Lung microvascular endothelial cell (primary cell): ENCODE data around the gene WNT8B. TPM values are rescaled to one million over a fixed set of nuclear protein-coding genes. Genes with fewer than 3 reads are reported as not detected.

Source experiments
- DNase-seq, 2 donors: peaks; one replicate each; pipeline versions ENCODE4 v3.0.0 to v3.0.0-alpha.2; 2010; ENCODE audit warnings: low read depth in 2 of 2
- total RNA-seq: library from RNA; depleted of rRNA; stranded (reverse); fragments of >200 nt; gene quantifications from 2 replicates; pipeline ENCODE4 v1.2.1, GENCODE V29; 2014

WNT8B gene, protein sequence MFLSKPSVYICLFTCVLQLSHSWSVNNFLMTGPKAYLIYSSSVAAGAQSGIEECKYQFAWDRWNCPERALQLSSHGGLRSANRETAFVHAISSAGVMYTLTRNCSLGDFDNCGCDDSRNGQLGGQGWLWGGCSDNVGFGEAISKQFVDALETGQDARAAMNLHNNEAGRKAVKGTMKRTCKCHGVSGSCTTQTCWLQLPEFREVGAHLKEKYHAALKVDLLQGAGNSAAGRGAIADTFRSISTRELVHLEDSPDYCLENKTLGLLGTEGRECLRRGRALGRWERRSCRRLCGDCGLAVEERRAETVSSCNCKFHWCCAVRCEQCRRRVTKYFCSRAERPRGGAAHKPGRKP
- not detected in 2 replicates for total RNA-seq

DNA sequence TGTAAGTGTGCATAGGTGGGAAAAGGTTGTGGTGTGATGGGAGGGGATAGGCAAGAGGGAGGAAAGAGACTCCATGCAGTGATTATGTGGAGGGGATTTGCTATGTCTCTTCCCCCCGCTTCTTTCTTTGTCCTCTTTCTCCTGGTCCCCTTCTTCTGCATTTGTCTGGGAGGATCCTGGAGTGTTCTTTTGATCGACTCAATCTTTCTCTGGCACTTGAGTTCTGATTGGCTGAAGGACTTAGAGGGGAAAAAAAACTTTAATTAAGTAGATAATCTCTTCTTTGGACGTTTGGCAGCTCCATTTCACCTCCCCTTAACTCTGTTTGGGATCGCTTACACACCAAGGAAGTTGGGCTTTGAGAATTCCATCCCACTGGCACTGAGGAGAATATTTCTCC is at the start of gene WNT8B:
WNT8B (plus strand) TSS at position 301 of the 400 bp plus-strand sequence. CDS start 160 bp downstream, outside the sequence.
- DNase-seq, result no peak

DNA sequence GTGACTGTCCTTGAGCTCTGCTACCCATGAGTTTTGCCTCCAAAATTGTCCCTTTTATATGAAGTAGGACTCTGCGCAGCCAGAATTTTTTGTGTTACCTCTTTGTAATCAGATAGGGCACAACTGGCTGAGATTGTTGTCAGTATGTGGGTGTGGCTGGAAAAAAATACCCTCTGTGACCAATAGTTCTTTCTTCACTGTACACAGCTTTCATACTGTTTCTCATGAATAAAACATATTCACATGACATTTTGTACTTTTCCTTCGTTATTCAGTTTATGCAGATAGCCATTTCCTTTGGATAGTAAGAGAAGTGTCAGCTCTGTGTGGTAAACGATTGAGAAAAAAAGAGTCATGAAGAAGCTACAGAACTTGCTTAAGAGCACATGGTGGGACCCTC is 49.6 kb upstream of the WNT8B start:
- no peak for DNase-seq

DNA sequence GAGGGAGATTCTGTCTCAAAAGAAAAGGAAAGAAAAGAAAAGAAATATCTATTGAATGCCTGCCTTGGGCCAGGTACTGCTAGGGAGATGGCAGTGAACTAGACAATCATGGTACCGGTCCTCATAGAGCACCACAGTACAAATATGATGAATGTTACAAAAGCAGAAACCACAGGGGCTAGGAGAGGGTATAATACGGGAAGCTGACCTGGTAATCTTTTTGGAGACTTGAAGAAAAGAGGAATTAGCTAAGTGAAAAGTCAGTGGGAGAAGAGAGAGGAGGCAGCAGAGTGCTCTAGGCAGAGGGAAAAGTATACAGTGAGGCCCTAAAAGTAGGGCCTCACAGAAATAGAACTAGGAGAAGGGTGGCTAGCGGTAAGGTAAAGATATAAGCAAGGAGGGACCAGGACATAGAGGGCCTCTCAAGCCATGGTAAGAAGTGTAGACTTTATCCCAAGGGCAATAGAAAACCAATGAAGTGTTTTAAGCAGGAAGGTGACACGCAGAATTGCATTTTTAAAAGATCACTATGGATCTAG is 42.8 kb upstream of the WNT8B start:
- DNase-seq, result no peak

DNA sequence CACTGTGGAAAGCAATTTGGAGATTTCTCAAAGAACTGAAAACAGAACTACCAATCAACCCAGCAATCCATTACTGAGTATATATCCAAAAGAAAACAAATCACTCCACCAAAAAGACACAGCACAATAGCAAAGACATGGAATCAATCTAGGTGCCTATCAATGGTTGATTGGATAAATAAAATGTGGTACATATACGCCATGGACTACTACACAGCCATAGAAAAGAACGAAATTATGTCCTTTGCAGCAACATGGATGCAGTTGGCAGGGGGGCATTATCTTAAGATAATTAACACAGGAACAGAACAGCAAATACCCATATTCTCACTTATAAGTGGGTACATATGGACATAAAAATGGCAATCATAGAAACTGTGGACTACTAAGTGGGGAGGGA is 35.4 kb upstream of the WNT8B start:
- DNase-seq, result no peak

DNA sequence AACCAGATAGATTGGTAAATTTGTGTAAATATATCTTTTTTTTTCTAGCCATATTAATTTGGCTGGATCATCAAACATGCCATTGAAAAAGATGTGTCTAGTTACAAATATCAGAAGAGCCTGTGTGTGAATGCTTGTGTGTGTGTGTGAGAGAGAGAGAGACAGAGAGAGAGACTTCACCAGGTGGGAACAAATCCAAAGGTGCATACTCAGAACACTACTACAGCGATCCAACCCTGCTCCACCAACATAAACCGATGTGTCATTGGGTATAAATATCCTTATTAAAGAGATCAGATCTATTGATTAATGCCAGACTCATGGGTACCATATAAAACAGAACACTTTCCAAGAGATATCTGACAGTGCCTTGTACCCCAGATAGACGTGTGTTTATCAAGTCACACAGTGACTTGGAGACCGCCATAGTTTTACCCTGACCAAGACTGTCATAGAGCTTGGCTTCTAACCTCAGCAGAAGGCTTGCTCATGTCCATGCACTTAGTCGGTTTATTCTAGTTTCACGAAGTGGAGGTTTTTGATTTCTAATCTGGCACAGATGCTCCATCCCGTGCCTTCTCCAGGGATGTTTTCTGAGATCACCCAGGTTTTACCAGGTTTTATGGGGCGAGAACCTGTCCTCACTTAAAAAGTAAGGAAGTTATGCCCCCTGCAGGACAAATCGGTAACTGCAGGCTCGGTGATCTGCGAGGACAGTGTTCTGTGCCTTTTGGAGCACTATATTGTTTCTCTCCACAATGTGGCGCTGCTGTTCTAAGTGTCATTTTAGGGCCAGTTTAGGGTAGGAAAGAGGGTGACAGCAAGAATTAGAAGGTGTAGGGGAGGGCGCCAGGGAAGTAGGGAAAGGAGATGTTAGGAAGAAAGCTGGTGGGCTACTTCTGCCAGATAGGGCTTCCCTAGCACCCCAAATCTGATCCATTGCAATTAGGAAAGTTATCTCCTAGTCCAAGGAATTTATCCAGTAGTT is 29.3 kb upstream of the WNT8B start:
- DNase-seq, result peak; percentile 90 to 94

DNA sequence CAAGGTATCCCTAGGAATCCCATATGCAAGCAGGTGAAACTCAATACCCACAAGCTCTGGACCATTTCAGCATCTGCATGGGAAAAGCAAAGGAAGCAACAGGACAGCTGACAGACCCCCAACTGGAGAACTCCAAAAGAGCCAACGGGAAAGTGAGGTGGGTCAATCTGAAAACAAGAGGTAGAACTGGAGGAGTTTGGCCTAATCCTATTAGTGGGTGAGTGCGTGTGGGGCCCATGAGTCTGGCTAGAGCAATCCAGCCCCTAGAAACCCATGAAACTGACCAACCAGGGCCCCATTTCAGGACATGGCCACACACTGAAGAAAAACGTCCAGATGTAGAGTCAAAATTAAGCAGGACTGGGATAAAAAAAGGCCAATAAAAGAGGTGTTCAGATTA is 26.6 kb upstream of the WNT8B start:
- DNase-seq, result no peak

DNA sequence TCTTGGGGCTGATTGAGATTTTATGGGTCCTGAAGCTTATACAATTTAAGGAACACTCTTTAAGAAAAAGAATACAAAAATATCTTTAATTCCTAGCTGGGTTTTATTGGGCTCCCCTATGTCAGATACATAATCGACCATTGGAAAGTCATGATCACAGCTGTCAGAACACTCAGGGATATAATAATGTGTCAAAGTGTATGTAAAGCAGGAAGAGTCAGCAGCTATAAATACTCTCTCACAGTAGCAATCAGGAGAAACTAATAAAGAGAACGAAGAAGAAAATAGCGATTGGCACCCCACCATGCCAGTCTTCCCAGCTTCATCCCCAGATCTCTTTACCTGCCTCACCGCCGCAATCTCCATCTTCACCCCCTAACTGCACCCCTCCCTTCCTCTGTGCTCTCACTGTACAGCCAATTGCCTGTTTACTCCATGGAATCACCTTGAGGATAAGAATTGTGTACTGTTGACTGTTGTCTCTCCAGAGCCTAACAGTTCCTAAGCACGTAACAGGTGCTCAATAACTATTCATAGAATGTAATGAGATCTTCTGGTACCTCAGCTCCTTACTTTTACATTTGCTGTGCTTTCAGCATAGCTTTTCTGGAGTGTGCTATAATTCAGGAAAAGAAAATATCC is 24.0 kb upstream of the WNT8B start:
- no peak for DNase-seq

DNA sequence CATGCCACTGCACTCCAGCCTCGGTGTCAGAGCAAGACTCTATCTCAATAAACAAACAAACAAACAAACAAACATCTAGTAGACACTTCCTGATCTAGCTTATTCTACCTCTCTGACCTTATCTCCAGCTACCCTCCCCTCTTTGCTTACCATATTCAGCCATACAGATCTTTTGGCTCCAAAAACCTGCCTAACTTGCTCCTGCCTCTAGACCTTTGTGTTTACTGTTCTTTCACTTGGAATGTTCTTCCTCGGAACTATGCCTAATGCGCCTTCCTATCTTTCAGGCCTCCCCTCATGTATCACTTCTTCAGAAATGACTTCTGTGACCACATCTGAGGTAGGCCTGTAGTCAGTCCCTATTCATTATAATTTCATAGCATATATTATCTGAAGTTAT is 20.3 kb upstream of the WNT8B start:
- no peak for DNase-seq

DNA sequence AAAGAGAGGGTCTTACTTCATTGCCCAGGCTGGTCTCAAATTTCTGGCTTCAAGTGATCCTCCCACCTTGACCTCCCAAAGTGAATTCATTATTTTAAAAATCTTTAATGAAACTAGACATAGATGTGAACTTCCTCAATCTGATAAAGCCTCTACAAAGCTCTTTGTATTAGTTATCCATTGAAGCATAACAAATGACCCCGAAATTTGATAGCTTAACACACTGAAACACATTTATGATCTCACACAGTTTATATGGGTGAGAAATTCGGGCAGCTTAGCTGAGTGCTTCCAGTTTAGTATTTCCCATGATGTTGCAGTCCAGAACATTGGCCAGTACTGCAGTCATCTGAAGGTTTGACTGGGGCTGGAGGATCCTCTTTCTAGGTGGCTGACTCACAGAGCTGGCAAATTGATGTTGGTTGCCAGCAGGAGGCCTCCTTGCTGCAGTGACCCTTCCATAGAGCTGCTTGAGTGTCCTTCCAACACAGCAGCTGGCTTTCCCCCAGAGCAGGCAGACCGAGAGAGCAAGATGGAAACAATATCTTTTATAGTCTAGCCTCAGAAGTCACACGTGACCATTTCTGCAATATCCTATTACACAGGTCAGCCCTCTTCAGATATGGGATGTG is 16.6 kb upstream of the WNT8B start:
- DNase-seq, result no peak

DNA sequence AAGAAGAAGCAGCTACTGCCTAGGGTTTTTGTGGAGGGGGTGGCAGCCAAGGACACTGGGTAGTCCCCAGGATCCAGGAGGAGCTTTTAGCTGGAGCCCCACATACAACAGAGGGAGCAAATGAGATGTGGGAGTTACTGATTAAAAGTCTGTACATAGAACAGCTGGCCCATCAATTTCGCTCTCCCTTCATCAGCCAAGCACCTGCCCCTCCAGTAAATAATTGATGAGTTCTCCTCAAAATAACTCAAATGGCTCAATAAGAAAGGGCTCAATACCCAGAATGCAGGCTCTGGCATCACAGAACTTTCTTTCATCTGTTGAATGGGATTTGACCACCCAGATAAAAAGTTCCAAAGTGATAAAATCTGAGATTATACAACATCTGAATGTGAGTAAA is 15.1 kb upstream of the WNT8B start:
- DNase-seq, result no peak

DNA sequence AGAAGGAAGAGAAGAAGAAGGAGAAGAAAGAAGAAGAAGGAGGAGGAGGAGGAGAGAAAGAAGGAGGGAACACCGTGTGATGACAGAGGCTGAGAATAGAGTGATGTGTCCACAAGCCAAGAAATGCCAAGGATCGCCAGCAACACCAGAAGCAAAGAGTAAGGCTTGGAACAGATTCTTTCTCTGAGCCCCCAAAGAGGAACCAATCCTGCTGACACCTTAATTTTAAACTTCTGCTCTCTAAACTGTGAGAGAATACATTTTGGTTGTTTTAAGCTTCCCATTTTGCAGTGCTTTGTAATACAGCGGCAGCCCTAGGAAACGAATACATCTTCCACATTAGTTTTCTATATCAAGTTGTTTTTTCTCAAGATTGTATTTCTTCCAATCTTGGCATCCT is 13.9 kb upstream of the WNT8B start:
- DNase-seq, result no peak

DNA sequence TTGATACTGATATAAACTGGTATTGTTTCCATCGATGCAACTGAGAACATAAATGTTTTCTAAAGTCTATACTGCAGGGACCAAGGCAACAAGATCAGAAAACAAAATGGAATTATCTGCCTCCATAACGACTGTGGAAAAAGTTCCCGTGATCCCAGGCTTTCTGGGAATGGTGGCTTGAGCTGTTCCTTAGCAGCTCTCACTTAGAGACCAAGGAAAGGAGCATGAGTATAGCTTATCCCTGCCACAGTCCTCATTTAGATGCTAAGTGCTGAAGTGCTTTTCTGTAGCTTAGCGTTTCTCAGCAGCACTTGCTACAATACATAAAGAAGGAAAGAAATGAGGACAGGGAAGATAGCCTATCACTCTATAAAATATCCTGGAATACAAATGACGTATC is 5.5 kb downstream of the WNT8B start:
- DNase-seq, result no peak

DNA sequence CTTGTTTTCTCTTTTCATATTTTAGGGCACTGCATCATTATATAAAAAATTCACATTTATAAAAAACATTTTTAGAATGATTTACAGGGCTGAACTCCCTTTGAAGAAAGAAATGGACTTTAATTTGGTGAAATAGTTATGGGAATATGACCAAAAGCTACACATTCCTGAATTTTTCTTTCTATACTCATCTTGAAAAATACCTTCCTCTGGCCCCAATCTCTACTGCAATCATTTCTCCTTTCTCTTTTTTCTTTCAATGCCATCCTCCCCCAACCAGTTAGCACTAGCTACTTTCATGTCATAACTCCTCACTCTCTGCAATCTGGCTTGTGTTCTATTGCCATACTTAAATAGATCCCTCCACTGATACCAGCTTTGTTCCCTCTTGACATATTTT is 6.2 kb downstream of the WNT8B start:
- no peak for DNase-seq

DNA sequence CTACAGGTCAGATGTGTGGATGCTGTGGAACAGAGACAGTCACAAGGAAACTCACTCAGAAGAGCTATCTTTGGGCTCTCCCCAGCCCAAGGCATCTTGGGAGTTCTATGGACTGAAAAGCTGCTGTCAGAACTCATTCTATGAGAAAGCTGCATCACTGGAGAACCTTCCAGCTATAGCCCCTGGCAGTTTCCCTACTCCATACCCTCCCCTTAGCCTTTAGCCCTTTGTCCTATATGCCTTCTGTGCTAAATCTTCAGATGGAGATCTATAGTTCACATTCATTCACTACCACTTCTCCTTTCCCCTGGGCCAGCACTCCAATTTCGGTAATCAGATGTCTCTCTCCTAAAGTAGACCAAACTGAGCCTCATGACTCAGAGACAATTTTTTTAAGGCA is 6.9 kb downstream of the WNT8B start:
- DNase-seq, result no peak

DNA sequence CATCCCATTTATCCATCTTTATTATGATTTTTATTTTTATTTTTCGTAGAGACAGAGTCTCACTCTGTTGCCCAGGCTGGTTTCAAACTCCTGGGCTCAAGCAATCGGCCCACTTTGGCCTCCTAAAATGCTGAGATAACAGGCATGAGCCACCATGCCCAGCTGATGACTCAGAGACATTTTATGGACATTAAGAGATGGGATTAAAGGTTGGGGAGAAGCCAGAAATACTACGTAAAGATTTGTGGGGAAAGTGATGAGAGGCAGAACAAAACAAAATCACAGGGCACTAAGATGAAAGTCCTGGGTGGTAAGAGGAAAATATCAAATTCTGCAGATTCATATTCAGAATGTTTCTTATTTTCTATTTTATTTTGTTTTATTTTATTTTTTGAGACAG is 7.6 kb downstream of the WNT8B start:
- DNase-seq, result no peak

DNA sequence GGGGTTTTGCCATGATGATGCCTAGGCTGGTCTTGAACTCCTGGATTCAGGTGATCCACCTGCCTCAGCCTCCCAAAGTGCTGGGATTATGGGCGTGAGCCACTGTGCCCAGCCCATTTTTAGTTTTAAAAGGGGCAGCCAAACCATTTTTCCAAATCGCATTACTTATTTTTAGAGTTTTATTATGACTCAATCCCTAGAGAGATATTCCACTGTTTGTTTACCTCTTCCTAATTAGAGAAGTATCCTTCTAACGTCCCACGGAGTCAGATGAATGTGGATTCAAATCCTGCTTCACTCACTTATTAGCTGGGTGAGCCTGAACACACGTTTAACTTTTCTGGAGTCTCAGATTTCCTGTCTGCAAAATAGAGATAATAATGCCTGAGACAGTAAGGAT is 15.2 kb downstream of the WNT8B start:
- DNase-seq, result no peak

DNA sequence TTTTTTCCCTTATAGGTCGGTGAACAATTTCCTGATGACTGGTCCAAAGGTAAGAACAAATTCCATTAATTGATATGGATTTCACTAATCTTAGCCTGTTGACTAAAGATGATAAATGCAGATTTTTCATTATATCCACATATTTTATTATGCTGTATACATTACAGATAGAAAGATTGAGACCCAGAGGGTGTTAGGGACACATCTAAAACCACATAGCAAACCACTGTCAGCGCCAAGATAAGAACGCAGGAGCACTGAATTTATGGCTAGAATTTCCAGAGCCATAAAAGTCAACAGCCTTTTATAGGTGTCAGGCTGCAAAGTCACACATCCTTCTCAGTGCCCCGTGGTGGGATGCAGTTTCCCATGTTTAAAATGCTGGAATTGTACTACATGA is 16.2 kb downstream of the WNT8B start:
- DNase-seq, result no peak

DNA sequence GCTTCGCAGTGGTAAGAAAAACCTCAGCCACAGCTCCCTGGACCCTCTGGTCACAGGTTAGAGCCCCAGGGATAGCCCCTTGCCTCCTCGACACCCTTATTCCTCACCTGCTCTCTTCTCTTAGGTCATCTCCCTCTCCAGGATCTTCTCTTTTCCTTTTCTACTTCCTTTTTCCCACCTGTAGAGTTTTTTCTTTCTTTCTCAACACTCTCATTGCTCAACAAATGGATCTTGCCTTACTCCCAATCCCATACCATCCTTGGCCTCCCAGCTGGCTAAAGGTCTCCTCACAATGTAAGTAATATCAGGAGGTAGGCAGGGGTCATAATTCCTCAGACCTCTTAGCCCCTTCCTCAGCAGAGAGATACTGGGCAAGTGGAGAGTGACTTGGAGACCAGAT is 17.2 kb downstream of the WNT8B start:
- no peak for DNase-seq

DNA sequence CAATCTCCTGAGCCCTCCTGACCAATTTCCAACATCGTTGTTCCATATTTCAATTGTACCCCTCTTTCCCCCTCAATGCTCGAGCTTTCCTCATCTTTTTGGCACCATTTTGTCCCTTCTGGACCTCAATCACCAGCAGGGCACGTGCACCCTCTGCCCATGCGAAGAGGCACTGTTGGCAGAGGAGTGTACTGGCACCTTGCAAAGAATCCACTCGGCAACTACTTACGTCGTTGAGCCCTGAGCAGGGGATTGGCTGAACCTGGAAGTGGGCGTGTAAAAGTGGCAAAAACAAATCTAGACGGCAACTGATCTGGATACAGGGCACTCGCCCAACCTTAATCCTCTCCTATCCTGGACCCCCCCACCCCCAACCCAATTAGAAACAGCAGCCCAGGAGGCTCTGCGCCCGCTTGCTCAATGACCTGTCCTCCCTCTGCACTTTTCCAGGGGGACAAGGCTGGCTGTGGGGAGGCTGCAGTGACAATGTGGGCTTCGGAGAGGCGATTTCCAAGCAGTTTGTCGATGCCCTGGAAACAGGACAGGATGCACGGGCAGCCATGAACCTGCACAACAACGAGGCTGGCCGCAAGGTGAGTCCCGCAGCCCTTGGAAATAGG is 18.8 kb downstream of the WNT8B start:
- DNase-seq, result peak; percentile 87 to 92

DNA sequence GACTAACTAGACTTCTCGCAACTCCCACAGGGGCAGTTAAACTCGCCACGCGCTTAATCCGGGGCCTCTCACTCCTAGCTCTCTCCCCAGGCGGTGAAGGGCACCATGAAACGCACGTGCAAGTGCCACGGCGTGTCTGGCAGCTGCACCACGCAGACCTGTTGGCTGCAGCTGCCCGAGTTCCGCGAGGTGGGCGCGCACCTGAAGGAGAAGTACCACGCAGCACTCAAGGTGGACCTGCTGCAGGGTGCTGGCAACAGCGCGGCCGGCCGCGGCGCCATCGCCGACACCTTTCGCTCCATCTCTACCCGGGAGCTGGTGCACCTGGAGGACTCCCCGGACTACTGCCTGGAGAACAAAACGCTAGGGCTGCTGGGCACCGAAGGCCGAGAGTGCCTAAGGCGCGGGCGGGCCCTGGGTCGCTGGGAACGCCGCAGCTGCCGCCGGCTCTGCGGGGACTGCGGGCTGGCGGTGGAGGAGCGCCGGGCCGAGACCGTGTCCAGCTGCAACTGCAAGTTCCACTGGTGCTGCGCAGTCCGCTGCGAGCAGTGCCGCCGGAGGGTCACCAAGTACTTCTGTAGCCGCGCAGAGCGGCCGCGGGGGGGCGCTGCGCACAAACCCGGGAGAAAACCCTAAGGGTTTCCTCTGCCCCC is 19.5 kb downstream of the WNT8B start:
- DNase-seq, result peak; percentile 85

DNA sequence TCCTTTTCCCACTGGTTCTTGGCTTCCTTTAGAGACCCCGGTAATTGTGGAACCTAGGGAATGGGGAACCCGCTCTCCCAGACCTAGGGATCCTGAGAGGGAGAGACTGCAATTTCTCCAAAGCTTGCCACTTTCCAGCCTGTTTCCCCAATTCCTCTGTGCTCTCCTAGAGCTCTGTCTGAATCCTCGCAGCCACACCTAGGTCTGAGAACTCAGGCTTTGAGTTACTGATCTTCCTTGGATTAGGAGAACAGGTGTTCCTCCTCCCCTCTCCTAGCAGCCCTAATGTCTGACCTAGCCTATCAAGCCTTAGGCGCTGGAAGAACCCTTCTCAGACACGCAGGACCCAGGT is 20.0 kb downstream of the WNT8B start:
- no peak for DNase-seq
